Measurements from ENCODE around the gene ESPL1.
"Not testable (repeated sequence)": the region's sequence is repeated elsewhere in the genome, so short reads cannot be mapped to it uniquely, and the experiment has no call there.

The ESPL1 gene

GRCh38 chr12:53299454-53300180 is 31.5 kb downstream of the ESPL1 start, which contains the start of gene MYG1:
MYG1 (plus strand) TSS chr12:53299695; CDS start chr12:53299738, 43 bp downstream.
- DNase-seq (ENCODE audit: low spot score), result peak; percentile 93

GRCh38 chr12:53300187-53300586 is 32.1 kb downstream of the ESPL1 start:
- DNase-seq (ENCODE audit: low spot score), result no peak

GRCh38 chr12:53302903-53303302 is 34.8 kb downstream of the ESPL1 start:
- no peak for DNase-seq (ENCODE audit: low spot score)

- DNase-seq (ENCODE audit: low spot score), result no peak
These were observed 38.7 kb downstream of the ESPL1 start for GRCh38 chr12:53306826-53307225.

- no peak for DNase-seq (ENCODE audit: low spot score)
These were observed 40.2 kb downstream of the ESPL1 start for GRCh38 chr12:53308276-53308675.

GRCh38 chr12:53313996-53314395 is 45.9 kb downstream of the ESPL1 start:
- no peak for DNase-seq (ENCODE audit: low spot score)

- no peak for DNase-seq (ENCODE audit: low spot score)
These were observed 52.5 kb downstream of the ESPL1 start for GRCh38 chr12:53320352-53321195.

GRCh38 chr12:53324113-53324778 is 56.1 kb downstream of the ESPL1 start:
- no peak for DNase-seq (ENCODE audit: low spot score)

- peak; percentile 90 for DNase-seq (ENCODE audit: low spot score)
These were observed 56.8 kb downstream of the ESPL1 start for GRCh38 chr12:53324779-53325510.

GRCh38 chr12:53325511-53326061 is 57.5 kb downstream of the ESPL1 start:
- peak; percentile 77 for DNase-seq (ENCODE audit: low spot score)

- DNase-seq (ENCODE audit: low spot score), result no peak
These were observed 58.5 kb downstream of the ESPL1 start for GRCh38 chr12:53326460-53327185.

GRCh38 chr12:53327435-53328042 is 59.4 kb downstream of the ESPL1 start:
- DNase-seq (ENCODE audit: low spot score), result no peak

GRCh38 chr12:53328043-53328435 is 59.9 kb downstream of the ESPL1 start:
- peak; percentile 62 for DNase-seq (ENCODE audit: low spot score)

GRCh38 chr12:53330671-53331070 is 62.6 kb downstream of the ESPL1 start:
- no peak for DNase-seq (ENCODE audit: low spot score)

- not testable (repeated sequence) for DNase-seq (ENCODE audit: low spot score)
These were observed 64.2 kb downstream of the ESPL1 start for GRCh38 chr12:53332339-53332738.

- no peak for DNase-seq (ENCODE audit: low spot score)
These were observed 64.6 kb downstream of the ESPL1 start for GRCh38 chr12:53332744-53333143.

GRCh38 chr12:53333289-53333688 is 65.2 kb downstream of the ESPL1 start:
- no peak for DNase-seq (ENCODE audit: low spot score)

- no peak for DNase-seq (ENCODE audit: low spot score)
These were observed 65.7 kb downstream of the ESPL1 start for GRCh38 chr12:53333845-53334244.

GRCh38 chr12:53334822-53335221 is 66.7 kb downstream of the ESPL1 start:
- DNase-seq (ENCODE audit: low spot score), result no peak

GRCh38 chr12:53336181-53336681 is 68.1 kb downstream of the ESPL1 start, which contains the start of gene SP7:
SP7 (minus strand) TSS chr12:53336354; CDS start chr12:53335646, 708 bp downstream.
- DNase-seq (ENCODE audit: low spot score), result no peak

Measured in iPS-NIHi11 (cell line).